HEK293 (cell line): Measurements from ENCODE around the gene ACSL5.

Experiments
- GLIS1 ChIP-seq: fragments of 450-650 bp; formaldehyde crosslinking; IDR thresholded peaks from 2 replicates; pipeline ENCODE4 v1.5.1; 2016; ENCODE audit warnings: missing biosample characterization, missing genetic modification characterization
- KLF7 ChIP-seq: fragments of 450-650 bp; formaldehyde crosslinking; IDR thresholded peaks from 2 replicates; pipeline ENCODE4 v1.5.1; 2016; ENCODE audit warnings: missing biosample characterization, missing genetic modification characterization, borderline replicate concordance
- KLF8 ChIP-seq: fragments of 450-650 bp; formaldehyde crosslinking; IDR thresholded peaks from 2 replicates; pipeline ENCODE4 v1.5.1; 2016; ENCODE audit warnings: missing biosample characterization, missing genetic modification characterization
- ZBTB8A ChIP-seq: fragments of 450-650 bp; formaldehyde crosslinking; IDR thresholded peaks from 2 replicates; pipeline ENCODE4 v1.5.1; 2016; ENCODE audit warnings: missing biosample characterization, missing genetic modification characterization
- ZNF175 ChIP-seq: fragments of 450-650 bp; formaldehyde crosslinking; IDR thresholded peaks from 2 replicates; pipeline ENCODE4 v1.5.1; 2016; ENCODE audit warnings: missing biosample characterization, missing genetic modification characterization
- ZNF274 ChIP-seq, 2 experiments: fragments of 200-500 bp in 1 of 2; fragments of 450-650 bp in 1 of 2; sonication (Bioruptor generic) in 1 of 2; formaldehyde crosslinking in 1 of 2; IDR thresholded peaks; 2 replicates each; pipeline versions ENCODE4 v1.5.1 to v1.6.1; 2014 to 2016; ENCODE audit warnings: borderline replicate concordance in 1 of 2, inconsistent platforms in 1 of 2, low read length in 1 of 2, missing biosample characterization in 1 of 2, missing genetic modification characterization in 1 of 2
- ZNF623 ChIP-seq: fragments of 450-650 bp; formaldehyde crosslinking; IDR thresholded peaks from 2 replicates; pipeline ENCODE4 v1.5.1; 2016; ENCODE audit warnings: missing biosample characterization, missing genetic modification characterization
- TF ChIP-seq, protein P1 (sequence below): fragments of 450-650 bp; formaldehyde crosslinking; IDR thresholded peaks from 2 replicates; pipeline ENCODE4 v1.5.1; 2016; ENCODE audit warnings: missing biosample characterization, missing genetic modification characterization
- TF ChIP-seq, protein P2 (sequence below): fragments of 450-650 bp; formaldehyde crosslinking; IDR thresholded peaks from 2 replicates; pipeline ENCODE4 v1.5.1; 2016; ENCODE audit warnings: missing biosample characterization, missing genetic modification characterization
- TF ChIP-seq, protein P3 (sequence below): fragments of 450-650 bp; formaldehyde crosslinking; IDR thresholded peaks from 2 replicates; pipeline ENCODE4 v1.5.1; 2016; ENCODE audit warnings: missing biosample characterization, missing genetic modification characterization

DNA sequence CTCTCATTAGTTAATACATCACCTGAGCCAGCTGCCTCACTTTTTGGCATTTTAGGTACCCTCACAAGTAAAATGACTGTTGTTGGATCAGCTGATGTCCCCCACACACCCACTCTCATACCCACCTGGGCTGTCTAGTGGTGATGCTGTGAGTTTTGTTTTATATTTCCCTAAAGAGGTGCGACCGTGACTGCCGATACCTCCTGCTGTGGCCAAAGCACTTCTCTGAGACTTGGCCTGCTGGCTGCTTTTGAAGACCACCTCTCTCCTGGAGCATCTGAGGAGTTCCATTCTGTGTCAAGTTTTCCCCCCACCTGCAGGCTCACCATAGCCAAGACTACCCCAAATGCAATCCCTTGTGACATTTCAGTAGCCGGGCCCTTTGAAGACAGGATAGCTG lies 6.4 kb upstream of the ACSL5 start:
- TF ChIP-seq, protein P1, sequence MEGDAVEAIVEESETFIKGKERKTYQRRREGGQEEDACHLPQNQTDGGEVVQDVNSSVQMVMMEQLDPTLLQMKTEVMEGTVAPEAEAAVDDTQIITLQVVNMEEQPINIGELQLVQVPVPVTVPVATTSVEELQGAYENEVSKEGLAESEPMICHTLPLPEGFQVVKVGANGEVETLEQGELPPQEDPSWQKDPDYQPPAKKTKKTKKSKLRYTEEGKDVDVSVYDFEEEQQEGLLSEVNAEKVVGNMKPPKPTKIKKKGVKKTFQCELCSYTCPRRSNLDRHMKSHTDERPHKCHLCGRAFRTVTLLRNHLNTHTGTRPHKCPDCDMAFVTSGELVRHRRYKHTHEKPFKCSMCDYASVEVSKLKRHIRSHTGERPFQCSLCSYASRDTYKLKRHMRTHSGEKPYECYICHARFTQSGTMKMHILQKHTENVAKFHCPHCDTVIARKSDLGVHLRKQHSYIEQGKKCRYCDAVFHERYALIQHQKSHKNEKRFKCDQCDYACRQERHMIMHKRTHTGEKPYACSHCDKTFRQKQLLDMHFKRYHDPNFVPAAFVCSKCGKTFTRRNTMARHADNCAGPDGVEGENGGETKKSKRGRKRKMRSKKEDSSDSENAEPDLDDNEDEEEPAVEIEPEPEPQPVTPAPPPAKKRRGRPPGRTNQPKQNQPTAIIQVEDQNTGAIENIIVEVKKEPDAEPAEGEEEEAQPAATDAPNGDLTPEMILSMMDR (tag by site-specific recombination): no peak
- no peak for TF ChIP-seq ZBTB8A
- TF ChIP-seq GLIS1 (tag by site-specific recombination): no peak
- TF ChIP-seq KLF7 (tag by site-specific recombination): no peak
- TF ChIP-seq ZNF175 (tag by site-specific recombination): no peak
- TF ChIP-seq, protein P2, sequence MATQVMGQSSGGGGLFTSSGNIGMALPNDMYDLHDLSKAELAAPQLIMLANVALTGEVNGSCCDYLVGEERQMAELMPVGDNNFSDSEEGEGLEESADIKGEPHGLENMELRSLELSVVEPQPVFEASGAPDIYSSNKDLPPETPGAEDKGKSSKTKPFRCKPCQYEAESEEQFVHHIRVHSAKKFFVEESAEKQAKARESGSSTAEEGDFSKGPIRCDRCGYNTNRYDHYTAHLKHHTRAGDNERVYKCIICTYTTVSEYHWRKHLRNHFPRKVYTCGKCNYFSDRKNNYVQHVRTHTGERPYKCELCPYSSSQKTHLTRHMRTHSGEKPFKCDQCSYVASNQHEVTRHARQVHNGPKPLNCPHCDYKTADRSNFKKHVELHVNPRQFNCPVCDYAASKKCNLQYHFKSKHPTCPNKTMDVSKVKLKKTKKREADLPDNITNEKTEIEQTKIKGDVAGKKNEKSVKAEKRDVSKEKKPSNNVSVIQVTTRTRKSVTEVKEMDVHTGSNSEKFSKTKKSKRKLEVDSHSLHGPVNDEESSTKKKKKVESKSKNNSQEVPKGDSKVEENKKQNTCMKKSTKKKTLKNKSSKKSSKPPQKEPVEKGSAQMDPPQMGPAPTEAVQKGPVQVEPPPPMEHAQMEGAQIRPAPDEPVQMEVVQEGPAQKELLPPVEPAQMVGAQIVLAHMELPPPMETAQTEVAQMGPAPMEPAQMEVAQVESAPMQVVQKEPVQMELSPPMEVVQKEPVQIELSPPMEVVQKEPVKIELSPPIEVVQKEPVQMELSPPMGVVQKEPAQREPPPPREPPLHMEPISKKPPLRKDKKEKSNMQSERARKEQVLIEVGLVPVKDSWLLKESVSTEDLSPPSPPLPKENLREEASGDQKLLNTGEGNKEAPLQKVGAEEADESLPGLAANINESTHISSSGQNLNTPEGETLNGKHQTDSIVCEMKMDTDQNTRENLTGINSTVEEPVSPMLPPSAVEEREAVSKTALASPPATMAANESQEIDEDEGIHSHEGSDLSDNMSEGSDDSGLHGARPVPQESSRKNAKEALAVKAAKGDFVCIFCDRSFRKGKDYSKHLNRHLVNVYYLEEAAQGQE (tag by site-specific recombination): no peak
- TF ChIP-seq ZNF274 (IDR thresholded peaks at IDR 0.05; ENCODE audit: low read length): no peak
- TF ChIP-seq ZNF274 (tag by site-specific recombination; IDR thresholded peaks at IDR 0.05; ENCODE audit: borderline replicate concordance): no peak
- TF ChIP-seq, protein P3, sequence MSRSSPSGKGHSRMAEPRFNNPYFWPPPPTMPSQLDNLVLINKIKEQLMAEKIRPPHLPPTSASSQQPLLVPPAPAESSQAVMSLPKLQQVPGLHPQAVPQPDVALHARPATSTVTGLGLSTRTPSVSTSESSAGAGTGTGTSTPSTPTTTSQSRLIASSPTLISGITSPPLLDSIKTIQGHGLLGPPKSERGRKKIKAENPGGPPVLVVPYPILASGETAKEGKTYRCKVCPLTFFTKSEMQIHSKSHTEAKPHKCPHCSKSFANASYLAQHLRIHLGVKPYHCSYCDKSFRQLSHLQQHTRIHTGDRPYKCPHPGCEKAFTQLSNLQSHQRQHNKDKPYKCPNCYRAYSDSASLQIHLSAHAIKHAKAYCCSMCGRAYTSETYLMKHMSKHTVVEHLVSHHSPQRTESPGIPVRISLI (tag by site-specific recombination): no peak
- no peak for TF ChIP-seq ZNF623
- TF ChIP-seq KLF8 (tag by site-specific recombination): no peak
